Medulla oblongata (tissue), 1 donor: ENCODE measurements around the gene PCDHB16.
A peak's percentile ranks its signal among the peaks of the same experiment; 100 is the strongest.
"Not testable (repeated sequence)": the region's sequence is repeated elsewhere in the genome, so short reads cannot be mapped to it uniquely, and the experiment has no call there.

Source experiments
- DNase-seq: peaks from one replicate; pipeline ENCODE4 v3.0.0-alpha.2; 2015; ENCODE audit errors: extremely low spot score

Gene PCDHB16

GRCh38 chr5:141184117-141184855 lies 2.1 kb downstream of the PCDHB16 start:
- not testable (repeated sequence) for DNase-seq

DNA sequence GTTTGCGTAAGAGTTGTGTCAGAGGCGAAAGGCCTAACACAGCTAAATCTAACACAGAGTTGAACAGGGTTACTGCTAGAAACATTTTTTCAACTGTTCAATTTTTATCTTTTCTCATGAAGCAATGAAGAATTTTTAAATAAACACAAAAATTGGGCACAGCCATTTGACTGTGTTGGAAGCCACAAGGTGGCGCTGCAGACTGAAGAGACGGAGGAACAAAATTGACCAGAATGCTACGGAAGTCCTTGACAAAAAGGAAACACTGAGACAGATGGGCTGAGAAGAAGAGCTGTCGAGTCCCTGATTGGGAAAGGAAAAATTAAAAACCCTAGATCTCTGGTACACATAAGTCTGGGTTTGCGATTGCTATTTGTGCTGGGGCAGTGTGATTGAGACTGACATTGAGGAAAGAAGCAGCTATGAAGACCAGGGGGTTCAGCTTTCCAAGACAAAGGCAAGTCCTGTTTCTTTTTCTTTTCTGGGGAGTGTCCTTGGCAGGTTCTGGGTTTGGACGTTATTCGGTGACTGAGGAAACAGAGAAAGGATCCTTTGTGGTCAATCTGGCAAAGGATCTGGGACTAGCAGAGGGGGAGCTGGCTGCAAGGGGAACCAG lies 4.8 kb downstream of the PCDHB16 start, which contains the start of gene PCDHB9:
PCDHB9 (plus strand) TSS at position 265 of the 616 bp plus-strand sequence; CDS start at position 423, 158 bp downstream.
- DNase-seq, result peak; percentile 18

GRCh38 chr5:141188682-141189081 lies 6.5 kb downstream of the PCDHB16 start:
- DNase-seq, result not testable (repeated sequence)

- not testable (repeated sequence) for DNase-seq
Measured at GRCh38 chr5:141189131-141189530, 6.9 kb downstream of the PCDHB16 start.

DNA sequence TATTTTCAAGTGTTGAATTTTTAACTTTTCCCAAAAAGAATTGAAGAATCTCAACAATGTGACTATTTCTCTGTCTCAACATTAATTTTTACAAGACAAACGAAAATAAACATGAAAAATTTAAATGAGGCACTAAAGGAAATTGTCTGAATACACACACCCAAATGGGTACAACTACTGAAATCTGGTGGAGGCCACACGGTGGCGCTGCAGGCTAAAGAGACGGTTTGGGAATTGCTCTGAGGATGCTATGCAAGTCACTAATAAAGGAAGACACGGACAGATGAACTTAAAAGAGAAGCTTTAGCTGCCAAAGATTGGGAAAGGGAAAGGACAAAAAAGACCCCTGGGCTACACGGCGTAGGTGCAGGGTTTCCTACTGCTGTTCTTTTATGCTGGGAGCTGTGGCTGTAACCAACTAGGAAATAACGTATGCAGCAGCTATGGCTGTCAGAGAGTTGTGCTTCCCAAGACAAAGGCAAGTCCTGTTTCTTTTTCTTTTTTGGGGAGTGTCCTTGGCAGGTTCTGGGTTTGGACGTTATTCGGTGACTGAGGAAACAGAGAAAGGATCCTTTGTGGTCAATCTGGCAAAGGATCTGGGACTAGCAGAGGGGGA lies 10.0 kb downstream of the PCDHB16 start, which contains the start of gene PCDHB10:
PCDHB10 (plus strand) TSS at position 244 of the 616 bp plus-strand sequence; CDS start at position 444, 200 bp downstream.
- DNase-seq, result peak; percentile 40

GRCh38 chr5:141194332-141194731 lies 12.1 kb downstream of the PCDHB16 start:
- DNase-seq, result not testable (repeated sequence)

DNA sequence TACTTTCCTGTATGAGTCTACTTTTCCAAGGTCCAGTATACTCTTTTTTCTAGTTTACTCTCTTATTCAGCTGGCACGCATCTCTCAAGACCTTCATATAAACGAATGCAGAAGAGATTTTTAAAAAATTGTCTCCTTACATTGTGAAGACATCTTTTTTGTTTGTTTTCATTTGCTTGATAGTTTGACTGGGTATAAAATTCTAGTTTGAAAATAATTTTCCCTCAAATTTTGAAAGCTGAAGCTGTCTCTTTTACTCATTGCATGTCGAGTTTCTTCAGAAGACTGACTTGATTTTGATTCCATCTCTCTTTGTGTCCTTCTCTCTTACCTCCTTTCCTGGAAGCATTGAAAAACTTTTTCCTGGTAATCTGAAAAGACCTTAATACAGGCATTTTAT lies 14.2 kb downstream of the PCDHB16 start:
- no peak for DNase-seq

DNA sequence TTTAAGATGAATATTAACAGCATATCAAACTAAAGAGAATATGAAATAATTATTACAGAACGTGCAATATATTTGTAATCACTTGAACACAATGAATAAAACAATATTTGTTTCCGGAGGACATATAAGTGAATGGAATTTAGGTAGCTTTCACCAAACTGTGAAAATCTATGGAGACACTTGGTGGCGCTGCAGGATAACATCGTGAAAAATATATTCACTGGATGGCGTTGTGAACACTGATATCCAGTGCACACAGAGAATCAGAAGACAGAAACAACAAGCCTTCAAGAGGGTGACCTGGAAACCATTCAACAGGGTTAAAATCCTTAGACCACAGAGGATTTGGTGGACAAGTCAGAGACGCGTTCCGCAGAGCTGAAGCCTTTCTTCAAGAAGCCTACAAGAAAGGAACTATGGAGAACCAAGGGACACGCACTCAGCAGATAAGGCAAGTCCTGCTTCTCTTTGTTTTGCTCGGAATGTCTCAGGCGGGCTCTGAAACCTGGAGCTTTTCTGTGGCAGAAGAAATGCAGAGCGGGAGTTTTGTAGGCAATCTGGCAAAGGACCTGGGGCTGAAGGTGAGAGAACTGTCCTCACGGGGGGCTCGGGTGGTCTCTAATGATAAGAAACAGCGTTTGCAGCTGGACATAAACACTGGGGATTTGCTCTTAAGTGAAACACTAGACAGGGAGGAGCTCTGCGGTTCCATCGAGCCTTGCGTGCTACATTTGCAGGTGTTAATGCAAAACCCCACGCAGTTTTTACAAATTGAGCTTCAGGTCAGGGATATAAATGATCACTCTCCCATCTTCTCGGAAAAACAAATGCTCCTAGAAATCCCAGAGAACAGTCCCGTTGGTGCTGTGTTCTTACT lies 17.4 kb downstream of the PCDHB16 start, which contains the start of gene PCDHB11:
PCDHB11 (plus strand) TSS at position 269 of the 877 bp plus-strand sequence; CDS start at position 417, 148 bp downstream.
- no peak for DNase-seq

GRCh38 chr5:141201126-141201525 lies 18.9 kb downstream of the PCDHB16 start:
- not testable (repeated sequence) for DNase-seq

GRCh38 chr5:141201646-141202045 lies 19.5 kb downstream of the PCDHB16 start:
- DNase-seq, result not testable (repeated sequence)

DNA sequence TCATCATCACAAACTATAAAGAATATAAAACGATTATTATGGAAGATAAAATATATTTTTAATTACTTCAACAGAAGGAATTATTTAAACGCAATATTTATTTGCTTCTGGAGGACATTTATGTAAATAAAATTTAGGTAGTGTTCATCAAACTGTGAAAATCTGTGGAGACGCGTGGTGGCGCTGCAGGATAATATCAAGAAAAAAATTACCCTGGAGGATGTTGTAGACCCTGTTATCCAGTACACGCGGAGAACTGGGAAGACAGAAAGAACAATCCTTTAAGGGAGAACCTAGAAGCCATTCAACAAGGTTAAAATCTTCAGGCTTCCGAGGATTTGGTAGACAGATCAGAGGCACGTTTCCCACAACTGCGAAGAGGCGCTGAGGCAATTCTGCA lies 26.3 kb downstream of the PCDHB16 start, which contains the start of gene PCDHB12:
PCDHB12 (plus strand) TSS at position 242 of the 400 bp plus-strand sequence. CDS start 189 bp downstream, outside the sequence.
- DNase-seq, result peak; percentile 14

GRCh38 chr5:141210281-141210680 lies 28.1 kb downstream of the PCDHB16 start:
- not testable (repeated sequence) for DNase-seq

GRCh38 chr5:141210849-141211248 lies 28.7 kb downstream of the PCDHB16 start:
- not testable (repeated sequence) for DNase-seq

DNA sequence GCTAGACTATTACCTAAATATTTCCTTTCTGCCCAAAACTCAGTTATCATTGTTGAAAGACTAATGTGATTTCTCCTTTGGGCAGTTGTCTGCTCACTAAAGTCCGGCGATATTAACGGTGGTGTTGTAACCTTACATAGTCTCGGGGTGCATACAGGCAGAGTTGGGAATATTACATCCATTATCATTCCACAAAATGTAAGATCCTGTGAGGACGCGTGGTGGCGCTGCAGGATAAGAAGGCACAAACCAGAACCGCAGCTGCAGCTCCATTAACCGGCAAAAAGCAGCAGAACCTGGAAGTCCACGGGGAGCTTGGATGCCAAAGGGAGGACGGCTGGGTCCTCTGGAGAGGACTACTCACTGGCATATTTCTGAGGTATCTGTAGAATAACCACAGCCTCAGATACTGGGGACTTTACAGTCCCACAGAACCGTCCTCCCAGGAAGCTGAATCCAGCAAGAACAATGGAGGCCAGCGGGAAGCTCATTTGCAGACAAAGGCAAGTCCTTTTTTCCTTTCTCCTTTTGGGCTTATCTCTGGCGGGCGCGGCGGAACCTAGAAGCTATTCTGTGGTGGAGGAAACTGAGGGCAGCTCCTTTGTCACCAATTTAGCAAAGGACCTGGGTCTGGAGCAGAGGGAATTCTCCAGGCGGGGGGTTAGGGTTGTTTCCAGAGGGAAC lies 31.6 kb downstream of the PCDHB16 start, which contains the start of gene PCDHB13:
PCDHB13 (plus strand) TSS at position 264 of the 684 bp plus-strand sequence; CDS start at position 469, 205 bp downstream.
- peak; percentile 21 for DNase-seq

DNA sequence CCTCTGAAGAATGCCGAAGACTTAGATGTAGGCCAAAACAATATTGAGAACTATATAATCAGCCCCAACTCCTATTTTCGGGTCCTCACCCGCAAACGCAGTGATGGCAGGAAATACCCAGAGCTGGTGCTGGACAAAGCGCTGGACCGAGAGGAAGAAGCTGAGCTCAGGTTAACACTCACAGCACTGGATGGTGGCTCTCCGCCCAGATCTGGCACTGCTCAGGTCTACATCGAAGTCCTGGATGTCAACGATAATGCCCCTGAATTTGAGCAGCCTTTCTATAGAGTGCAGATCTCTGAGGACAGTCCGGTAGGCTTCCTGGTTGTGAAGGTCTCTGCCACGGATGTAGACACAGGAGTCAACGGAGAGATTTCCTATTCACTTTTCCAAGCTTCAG lies 32.4 kb downstream of the PCDHB16 start:
- DNase-seq, result not testable (repeated sequence)

GRCh38 chr5:141215504-141215903 lies 33.3 kb downstream of the PCDHB16 start:
- DNase-seq, result not testable (repeated sequence)

- not testable (repeated sequence) for DNase-seq
Measured at GRCh38 chr5:141216035-141216434, 33.8 kb downstream of the PCDHB16 start.

DNA sequence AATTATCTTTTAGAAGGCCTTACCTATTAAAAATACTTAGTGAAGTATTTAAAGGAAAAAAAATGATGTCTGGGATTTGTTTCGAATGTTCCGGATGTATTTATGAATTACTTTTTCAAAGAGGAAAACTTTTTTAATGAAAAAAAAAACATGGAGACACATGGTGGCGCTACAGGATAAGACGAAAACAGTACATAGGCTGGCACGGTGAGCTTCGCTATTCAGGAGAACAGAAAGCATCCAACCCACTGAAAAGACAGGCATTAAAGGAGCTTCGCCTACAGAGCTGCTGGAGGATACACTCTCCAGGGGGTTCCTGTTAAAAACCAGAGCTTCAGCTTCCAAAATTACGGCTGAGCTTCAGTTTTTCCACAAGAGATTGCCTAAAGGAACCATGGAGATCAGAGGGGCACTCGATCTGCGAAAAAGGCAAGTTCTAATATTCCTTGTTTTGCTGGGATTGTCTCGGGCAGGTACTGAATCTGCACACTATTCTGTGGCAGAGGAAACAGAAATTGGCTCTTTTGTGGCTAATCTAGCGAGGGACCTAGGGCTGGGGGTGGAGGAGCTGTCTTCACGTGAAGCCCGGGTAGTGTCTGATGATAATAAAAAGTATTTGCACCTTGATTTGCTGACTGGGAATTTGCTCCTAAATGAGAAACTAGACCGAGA lies 41.1 kb downstream of the PCDHB16 start, which contains the start of gene PCDHB14:
PCDHB14 (plus strand) TSS at position 232 of the 672 bp plus-strand sequence; CDS start at position 395, 163 bp downstream.
- DNase-seq, result peak; percentile 9

DNA sequence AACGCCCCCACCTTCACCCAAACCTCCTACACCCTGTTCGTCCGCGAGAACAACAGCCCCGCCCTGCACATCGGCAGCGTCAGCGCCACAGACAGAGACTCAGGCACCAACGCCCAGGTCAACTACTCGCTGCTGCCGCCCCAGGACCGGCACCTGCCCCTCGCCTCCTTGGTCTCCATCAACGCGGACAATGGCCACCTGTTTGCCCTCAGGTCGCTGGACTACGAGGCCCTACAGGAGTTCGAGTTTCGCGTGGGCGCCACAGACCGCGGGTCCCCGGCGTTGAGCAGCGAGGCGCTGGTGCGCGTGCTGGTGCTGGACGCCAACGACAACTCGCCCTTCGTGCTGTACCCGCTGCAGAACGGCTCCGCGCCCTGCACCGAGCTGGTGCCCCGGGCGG lies 42.7 kb downstream of the PCDHB16 start:
- not testable (repeated sequence) for DNase-seq

- not testable (repeated sequence) for DNase-seq
Measured at GRCh38 chr5:141225421-141225820, 43.2 kb downstream of the PCDHB16 start.
